ENCODE measurements around the gene UVRAG.

- TF ChIP-seq POLR2A (IDR thresholded peaks at IDR 0.05; ENCODE audit: low read depth, low read length): no peak
- TF ChIP-seq POLR2AphosphoS5 (IDR thresholded peaks at IDR 0.05; ENCODE audit: low read depth, low read length): no peak
- TF ChIP-seq POU2F2 (IDR thresholded peaks at IDR 0.05; ENCODE audit: low read depth, low read length): no peak
Observed at GRCh38 chr11:75834728-75835127, 19.7 kb downstream of the UVRAG start.

Measured in GM12891 (cell line).